Motor neuron (in vitro differentiated cells): ENCODE results near the gene BRMS1L. TPM values are rescaled to one million over a fixed set of nuclear protein-coding genes. Genes with fewer than 3 reads are reported as not detected.
"Not testable (repeated sequence)": the region's sequence is repeated elsewhere in the genome, so short reads cannot be mapped to it uniquely, and the experiment has no call there.

ENCODE experiments used
- ATAC-seq, 8 experiments: fragments of 200-7000 bp; cut with Tn5 transposase; replicated peaks in 6 of 8; 2 replicates each; pipeline ENCODE4 v1.8.0; 2021; ENCODE audit warnings: mild to moderate bottlenecking in 8 of 8, moderate library complexity in 8 of 8
- H3K27ac ChIP-seq, 2 donors: fragments of 250-450 bp; sonication (Bioruptor Pico); 2 replicates each; pipeline ENCODE4 v1.9.0; 2021; ENCODE audit warnings: antibody characterized with exemption in 2 of 2, mild to moderate bottlenecking in 2 of 2, moderate library complexity in 1 of 2
- H3K4me1 ChIP-seq, 2 donors: fragments of 250-450 bp; sonication (Bioruptor Pico); replicated peaks in 1 of 2; 2 replicates each; pipeline ENCODE4 v1.6.1; 2021; ENCODE audit warnings: antibody characterized with exemption in 2 of 2, mild to moderate bottlenecking in 2 of 2, moderate library complexity in 1 of 2
- H3K4me3 ChIP-seq, 5 donors: fragments of 250-450 bp; sonication (Bioruptor Pico); 2 replicates each; pipeline ENCODE4 v1.9.0; 2021; ENCODE audit warnings: antibody characterized with exemption in 5 of 5, mild to moderate bottlenecking in 5 of 5, moderate library complexity in 4 of 5
- WGBS, 10 experiments: fragments of 450-650 bp; shearing (Covaris generic); methylation state at CpG; one replicate each; pipeline ENCODE4 v1.0.0; 2022; 5-methylcytosine and 5-hydroxymethylcytosine counted together
- in situ Hi-C, 9 experiments: fragments of 400-800 bp; cut with MboI; loops; one replicate each; pipeline ENCODE4 v1.15.0; 2021; ENCODE audit warnings: low sequenced_read_pairs in 9 of 9, low pct_unique_long_range_greater_than_20kb in 2 of 9; ENCODE audit not compliant: unreplicated experiment in 9 of 9
- total RNA-seq, 8 experiments: library from RNA; unstranded; fragments of 300-600 nt; gene quantifications; 2 replicates each; pipeline versions ENCODE4 v1.2.3 to v1.2.4, GENCODE V29; 2022

Gene BRMS1L
- total RNA-seq, 8 experiments from 2014 or later: 8.9 to 17.7 (median 11.2) TPM

DNA sequence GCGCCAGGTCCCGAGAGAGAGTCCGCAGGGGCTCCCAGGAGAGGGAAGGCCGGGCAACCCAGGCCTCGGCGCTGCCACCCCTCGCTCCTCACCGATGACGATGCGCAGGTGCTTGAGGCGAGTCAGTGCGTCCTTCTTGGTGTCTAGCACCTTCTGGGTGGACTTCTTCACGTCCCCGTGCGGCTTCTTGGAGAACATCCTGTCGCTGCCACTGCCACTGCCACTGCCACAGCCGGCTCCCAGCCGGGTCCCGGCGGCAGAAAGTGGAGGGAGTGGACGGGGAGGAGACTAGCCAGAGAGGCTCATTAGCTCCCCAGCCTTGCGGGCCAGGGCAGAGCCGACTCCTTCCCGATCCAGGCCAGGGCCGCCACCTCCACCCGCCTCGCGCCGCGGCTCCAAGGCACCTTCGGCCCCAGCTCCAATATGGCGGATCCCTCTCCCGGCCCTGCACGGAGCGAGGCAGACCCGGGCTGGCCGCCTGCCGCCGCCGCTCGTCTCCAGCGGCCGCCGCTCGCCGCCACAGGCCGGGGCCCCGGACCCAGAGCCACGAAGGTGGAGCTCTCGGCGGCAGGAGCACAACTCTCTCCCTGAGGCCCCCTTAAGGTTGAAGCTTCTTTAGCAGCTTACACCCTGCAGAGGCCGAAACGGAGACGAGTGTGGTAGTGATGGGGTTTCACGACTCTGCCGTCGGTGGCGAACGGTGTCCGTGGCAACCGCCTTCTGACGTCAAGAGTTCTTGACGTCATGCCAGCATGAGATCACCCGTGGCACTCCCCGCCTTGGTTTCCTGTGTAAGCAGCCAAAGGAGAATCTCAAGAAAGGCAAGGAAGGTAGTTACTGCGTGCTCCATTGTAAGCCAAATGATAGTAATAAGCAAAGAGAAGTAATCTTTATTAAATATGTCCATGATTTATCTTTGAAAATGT lies 17.2 kb upstream of the BRMS1L start, which contains the start of gene RALGAPA1:
RALGAPA1 (minus strand) TSS at position 658 of the 926 bp plus-strand sequence; CDS start at position 198, 460 bp downstream.
- WGBS, 10 experiments: 0 to 8% (median 2%) methylated on average over 1 to 21 of the region's 66 CpGs; no CpG with 5 or more reads in 3 of the 10 experiments
- Histone ChIP-seq H3K4me1 (peaks cover 6 to 16% of the 10 kb centered on the region in 2 donors), H3K27ac (peak within 1 kb of the TSS; percentile 79 to 88), H3K4me3 (peak within 1 kb of the TSS; percentile 64 to 86 (median 76))
- ATAC-seq: peak; percentile 93 to 98 (median 97)
- in situ Hi-C loops: loop anchor here in 1 of 9 experiments (25.0 kb wide), 1 partner anchor 372 kb away; no protein-coding TSS in a partner anchor

DNA sequence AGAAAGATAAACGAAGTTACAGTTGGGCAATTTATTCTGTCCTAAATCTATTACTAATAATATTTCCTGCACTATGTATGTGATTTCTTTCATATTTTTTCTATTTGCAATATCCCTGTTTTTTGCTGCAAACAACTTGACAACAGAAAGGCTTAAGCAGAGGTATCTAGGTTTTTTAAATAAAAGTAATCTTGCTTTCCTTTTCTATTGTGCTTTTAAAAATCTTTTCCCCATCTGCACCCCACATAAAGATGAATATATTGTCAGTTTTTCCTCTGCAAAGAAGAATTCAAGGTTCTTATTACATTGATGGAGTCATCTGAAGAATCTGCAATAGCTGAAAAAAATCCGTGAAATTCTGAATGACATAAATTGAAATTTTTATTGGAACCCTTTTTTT lies 16.5 kb upstream of the BRMS1L start:
- Histone ChIP-seq H3K4me1 (peaks cover 6 to 16% of the 10 kb centered on the region in 2 donors), H3K27ac (no peak overlapping the region), H3K4me3 (peak overlapping the region in 4 of 5 donors; percentile 73 to 86 (median 76))
- 0 to 50% (median 38%) methylated on average over 1 to 2 of the region's 2 CpGs; no CpG with 5 or more reads in 1 of the 10 experiments for WGBS, 10 experiments
- ATAC-seq: no peak
- in situ Hi-C loops: loop anchor here in 1 of 9 experiments (25.0 kb wide), 1 partner anchor 372 kb away; no protein-coding TSS in a partner anchor

DNA sequence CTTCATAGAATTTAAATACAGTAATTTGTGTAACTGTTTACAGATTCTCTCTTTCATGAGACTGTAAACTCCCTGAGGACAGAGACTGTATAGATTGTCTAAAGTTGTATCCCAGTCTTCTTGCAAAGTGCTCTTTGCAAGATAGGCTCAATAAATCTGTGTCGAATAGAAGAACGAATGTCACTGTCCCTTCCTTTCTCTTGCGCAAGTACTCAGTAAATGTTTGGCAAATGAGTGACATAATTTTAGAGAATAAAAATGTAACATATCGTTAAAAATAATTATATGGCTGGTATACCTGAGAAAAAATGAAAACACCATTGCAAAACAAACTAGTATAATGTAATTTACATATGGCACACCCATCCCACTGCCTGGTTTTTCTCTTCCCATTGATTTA lies 15.2 kb upstream of the BRMS1L start:
- in situ Hi-C loops: loop anchor here in 1 of 9 experiments (25.0 kb wide), 1 partner anchor 374 kb away; no protein-coding TSS in a partner anchor
- WGBS, 10 experiments: 67 to 100% (median 93%) methylated on average over 1 to 4 of the region's 4 CpGs; no CpG with 5 or more reads in 1 of the 10 experiments

DNA sequence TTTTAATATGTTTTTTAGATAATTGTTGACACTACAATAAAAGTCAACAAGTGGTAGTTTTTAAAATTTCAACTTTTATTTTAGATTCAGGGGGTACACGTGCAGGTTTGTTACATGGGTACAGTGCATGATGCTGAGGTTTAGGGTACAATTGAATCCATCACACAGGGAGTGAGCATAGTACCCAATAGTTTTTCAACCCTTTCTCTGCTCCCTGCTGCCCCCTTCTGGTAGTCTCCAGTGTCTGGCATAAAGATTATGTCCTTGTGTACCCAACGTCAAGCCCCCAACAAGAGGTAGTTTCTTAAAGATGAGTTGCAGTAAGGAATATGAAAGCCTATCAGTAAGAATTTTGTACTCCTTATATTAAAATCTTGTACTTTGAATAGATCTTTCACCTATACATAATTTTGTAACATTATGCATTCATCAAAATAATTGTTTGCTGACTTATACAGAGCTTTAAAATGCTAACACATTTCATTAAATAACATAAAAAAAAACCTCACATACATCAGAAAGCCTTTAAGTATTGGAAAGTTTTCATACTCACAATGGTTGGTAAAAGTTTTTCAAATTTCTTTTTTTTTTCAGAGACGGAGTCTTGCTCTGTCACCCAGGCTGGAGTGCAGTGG lies 11.7 kb upstream of the BRMS1L start:
- ATAC-seq: peak in 3 of 8 experiments; percentile 75 to 83 (median 80)
- Histone ChIP-seq H3K4me3 (no peak overlapping the region), H3K27ac (no peak overlapping the region), H3K4me1 (no peaks in the 10 kb centered on the region)
- in situ Hi-C loops: loop anchor here in 1 of 9 experiments (25.0 kb wide), 1 partner anchor 377 kb away; no protein-coding TSS in a partner anchor
- WGBS, 10 experiments: 17 to 49% (median 37%) methylated on average over 1 to 3 of the region's 3 CpGs; no CpG with 5 or more reads in 1 of the 10 experiments

More for the DNA sequence above, 15.2 kb upstream of the BRMS1L start:
- Histone ChIP-seq H3K4me1 (peaks cover 6 to 16% of the 10 kb centered on the region in 2 donors), H3K4me3 (no peak overlapping the region), H3K27ac (no peak overlapping the region)
- no peak for ATAC-seq

DNA sequence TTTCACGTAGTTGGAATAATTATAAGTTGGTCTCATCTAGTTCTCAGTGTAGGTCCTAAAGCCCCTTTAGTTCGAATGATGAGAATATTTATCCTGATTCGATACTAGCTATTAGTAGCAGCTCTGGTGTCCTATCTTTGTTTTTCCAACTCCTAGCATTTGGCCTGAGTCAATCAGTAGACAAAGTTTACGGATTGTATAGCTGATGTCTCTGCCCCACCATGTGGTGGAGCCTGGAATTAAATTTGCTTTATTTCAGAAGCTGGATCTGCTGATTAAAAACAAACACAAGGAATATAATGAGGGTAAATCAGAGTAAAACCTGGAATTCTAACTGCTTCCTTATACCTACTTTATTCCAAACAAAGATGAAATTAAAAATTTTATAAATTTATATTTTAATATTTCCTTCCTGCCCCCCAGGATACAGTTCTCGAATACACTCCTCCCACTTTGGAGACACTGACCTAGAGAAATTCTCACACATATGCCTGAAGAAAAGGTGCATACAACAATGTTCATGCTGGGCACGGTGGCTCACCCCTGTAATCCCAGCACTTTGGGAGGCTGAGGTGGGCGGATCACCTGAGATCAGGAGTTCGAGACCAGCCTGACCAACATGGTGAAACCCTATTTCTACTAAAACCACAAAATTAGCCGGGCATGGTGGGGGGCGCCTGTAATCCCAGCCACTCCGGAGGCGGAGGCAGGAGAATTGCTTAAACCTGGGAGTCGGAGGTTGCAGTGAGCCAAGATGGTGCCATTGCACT lies 7.6 kb upstream of the BRMS1L start:
- H3K4me1 ChIP-seq: no peaks in the 10 kb centered on the region
- no peak overlapping the region for H3K4me3 ChIP-seq
- in situ Hi-C loops: loop anchor here in 1 of 9 experiments (25.0 kb wide), 1 partner anchor 381 kb away; no protein-coding TSS in a partner anchor
- H3K27ac ChIP-seq: no peak overlapping the region
- ATAC-seq: peak in 4 of 8 experiments; percentile 57 to 81 (median 69)
- WGBS, 10 experiments: 50 to 100% (median 74%) methylated on average over 4 to 13 of the region's 13 CpGs; no CpG with 5 or more reads in 1 of the 10 experiments

DNA sequence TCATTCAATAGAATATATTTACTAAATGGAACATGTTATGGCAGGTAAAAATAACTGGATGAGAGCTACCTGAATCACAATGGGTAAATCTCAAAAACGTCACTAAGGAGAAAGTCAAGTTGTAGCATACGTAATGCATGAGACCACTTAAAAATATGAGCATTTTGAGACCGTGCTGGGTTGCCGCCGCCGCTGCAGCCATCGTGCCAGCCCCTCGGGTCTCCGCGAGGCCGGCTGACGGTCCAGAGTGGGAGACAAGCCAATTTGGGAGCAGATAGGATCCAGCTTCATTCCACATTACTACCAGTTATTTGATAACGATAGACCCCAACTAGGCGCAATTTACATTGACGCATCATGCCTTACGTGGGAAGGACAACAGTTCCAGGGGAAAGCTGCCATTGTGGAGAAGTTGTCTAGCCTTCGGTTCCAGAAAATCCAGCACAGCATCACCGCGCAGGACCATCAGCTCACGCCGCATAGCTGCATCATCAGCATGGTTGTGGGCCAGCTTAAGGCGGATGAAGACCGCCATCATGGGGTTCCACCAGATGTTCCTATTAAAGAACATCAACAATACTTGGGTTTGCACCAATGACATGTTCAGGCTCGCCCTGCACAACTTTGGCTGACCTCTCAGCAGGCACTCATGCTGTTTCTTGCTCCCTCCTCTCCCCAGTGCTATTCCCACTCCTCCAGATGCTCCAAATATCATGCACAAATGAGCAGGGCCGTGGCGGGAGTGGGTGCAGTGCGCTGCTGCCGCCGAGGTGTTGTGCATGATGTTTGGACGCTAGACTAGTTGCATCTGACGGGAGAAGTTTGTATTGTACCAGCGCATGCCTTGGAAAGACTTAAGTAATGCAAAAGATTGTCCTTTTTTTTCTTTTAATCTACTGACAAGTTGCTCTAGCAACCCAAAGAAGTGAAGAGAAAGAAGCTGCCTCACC lies 6.3 kb upstream of the BRMS1L start:
- H3K27ac ChIP-seq: no peak overlapping the region
- no peaks in the 10 kb centered on the region for H3K4me1 ChIP-seq
- ATAC-seq: no peak
- in situ Hi-C loops: loop anchor here in 1 of 9 experiments (25.0 kb wide), 1 partner anchor 383 kb away; no protein-coding TSS in a partner anchor
- 55 to 100% (median 85%) methylated on average over 3 to 25 of the region's 32 CpGs for WGBS, 10 experiments
- H3K4me3 ChIP-seq: no peak overlapping the region

DNA sequence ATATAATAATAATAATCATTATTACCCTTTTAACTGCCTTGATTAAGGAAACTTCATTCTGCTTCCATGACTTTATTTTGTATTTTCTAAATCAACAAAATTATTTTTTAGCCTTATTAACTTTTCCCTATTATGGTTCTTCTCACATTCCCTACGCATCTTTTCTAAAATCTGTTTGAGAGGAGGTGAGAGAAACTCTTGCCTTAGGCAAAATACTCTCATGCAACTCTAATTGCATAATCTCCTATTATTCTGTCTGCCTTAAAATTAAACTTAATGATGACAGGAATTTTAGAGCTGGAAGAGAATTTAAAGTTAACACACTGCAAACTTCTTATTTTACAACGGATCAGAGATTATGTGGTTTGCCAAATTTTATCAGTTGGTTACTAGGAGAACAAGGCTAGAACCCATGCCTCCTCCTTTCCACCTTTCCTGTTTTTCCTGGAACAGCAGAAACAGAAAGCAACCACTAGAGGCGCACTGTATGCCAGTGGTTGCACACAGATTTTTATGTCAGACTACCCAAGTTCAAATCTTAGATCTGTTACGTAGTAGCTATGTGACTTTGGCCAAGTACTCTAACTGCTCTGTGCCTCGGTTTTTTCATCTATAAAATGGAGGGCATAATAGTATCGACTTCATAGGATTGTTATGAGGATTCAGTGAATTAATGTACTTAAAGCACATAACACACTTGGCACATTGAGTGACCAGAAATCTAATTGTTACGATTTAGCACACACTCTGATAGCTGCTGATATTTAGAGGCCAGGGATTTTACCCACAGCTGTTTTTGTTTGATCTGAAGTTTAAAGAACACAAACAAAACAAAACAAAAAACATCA lies 4.3 kb upstream of the BRMS1L start:
- Histone ChIP-seq H3K4me3 (no peak overlapping the region), H3K4me1 (no peaks in the 10 kb centered on the region), H3K27ac (no peak overlapping the region)
- no peak for ATAC-seq
- in situ Hi-C loops: loop anchor here in 1 of 9 experiments (25.0 kb wide), 1 partner anchor 384 kb away; no protein-coding TSS in a partner anchor
- WGBS, 10 experiments: 0 to 35% (median 23%) methylated on average over 3 to 6 of the region's 7 CpGs

DNA sequence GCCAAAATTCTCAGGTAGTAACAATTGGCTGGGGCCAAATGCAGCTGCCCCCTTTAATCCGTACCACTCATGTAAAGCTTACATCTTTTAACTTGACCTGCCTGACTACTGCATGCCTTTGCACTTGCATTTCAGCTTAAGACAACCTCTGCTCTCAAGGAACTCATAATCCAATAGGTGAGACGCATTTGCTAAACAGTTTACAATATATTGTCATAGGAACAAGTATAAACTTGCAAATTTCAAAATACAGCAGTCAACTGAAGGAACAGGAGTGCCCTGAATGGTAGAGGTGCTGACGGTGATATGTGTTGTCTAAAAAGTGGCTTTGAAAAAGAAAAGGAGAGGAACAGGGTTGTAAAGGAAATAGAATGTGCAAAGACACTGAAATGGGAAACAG lies 3.6 kb upstream of the BRMS1L start:
- 40 to 86% (median 67%) methylated on average over 2 to 3 of the region's 3 CpGs for WGBS, 10 experiments
- Histone ChIP-seq H3K27ac (no peak overlapping the region), H3K4me3 (no peak overlapping the region), H3K4me1 (peaks cover 2 to 3% of the 10 kb centered on the region in 2 donors)
- in situ Hi-C loops: loop anchor here in 1 of 9 experiments (25.0 kb wide), 1 partner anchor 385 kb away; no protein-coding TSS in a partner anchor
- ATAC-seq: no peak

DNA sequence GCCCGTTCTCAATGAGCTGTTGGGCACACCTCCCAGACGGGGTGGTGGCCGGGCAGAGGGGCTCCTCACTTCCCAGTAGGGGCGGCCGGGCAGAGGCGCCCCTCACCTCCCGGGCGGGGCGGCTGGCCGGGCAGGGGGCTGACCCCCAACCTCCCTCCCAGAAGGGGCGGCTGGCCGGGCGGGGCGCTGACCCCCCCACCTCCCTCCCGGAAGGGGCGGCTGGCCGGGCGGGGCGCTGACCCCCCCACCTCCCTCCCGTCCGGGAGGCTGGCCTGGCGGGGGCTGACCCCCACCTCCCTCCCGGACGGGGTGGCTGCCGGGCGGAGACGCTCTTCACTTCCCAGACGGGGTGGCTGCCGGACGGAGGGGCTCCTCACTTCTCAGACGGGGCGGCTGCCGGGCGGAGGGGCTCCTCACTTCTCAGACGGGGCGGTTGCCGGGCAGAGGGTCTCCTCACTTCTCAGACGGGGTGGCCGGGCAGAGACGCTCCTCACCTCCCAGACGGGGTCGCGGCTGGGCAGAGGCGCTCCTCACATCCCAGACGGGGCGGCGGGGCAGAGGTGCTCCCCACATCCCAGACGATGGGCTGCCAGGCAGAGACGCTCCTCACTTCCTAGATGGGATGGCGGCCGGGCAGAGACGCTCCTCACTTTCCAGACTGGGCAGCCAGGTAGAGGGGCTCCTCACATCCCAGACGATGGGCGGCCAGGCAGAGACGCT lies 1.5 kb upstream of the BRMS1L start:
- not testable (repeated sequence) for H3K4me1 ChIP-seq, ATAC-seq, H3K27ac ChIP-seq, H3K4me3 ChIP-seq
- no CpG with 5 or more reads among the region's 55 CpGs for WGBS, 10 experiments
- in situ Hi-C loops: loop anchor here in 1 of 9 experiments (25.0 kb wide), 1 partner anchor 387 kb away; no protein-coding TSS in a partner anchor

DNA sequence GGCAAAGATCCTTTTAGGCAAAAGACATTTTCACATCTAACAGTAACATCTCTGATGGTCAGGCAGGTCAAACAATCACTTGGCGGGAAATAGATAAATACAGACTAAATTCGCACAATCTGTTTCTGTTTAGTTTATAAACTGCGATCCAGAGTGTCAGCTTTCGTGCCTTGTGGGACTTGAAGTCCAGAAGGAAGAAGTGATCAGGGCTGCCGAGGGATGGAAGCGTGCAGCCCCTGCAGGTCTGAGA lies 245 bp upstream of the BRMS1L start:
- in situ Hi-C loops: no loop called here
- Histone ChIP-seq H3K27ac (no peak overlapping the region), H3K4me3 (peak overlapping the region; percentile 37 to 92 (median 77)), H3K4me1 (peaks cover 4 to 5% of the 10 kb centered on the region in 2 donors)
- WGBS, 10 experiments: 0% methylated on average over 3 to 6 of the region's 6 CpGs; no CpG with 5 or more reads in 3 of the 10 experiments
- no peak for ATAC-seq
